IMR-90 (cell line): ENCODE results near the gene EFHB.

Experiments
- CTCF ChIP-seq: conservative IDR thresholded peaks from 2 replicates; pipeline ENCODE4 v1.5.1; 2012; ENCODE audit warnings: mild to moderate bottlenecking, low read depth, low read length, improper control_type of control experiment
- ELK1 ChIP-seq: fragments of 150-350 bp; IDR thresholded peaks from 2 replicates; pipeline ENCODE4 v1.6.1; 2016; ENCODE audit warnings: low read depth, mild to moderate bottlenecking, low read length, moderate library complexity, borderline replicate concordance
- FOS ChIP-seq: fragments of 150-350 bp; IDR thresholded peaks from 2 replicates; pipeline ENCODE4 v1.6.1; 2016; ENCODE audit warnings: low read depth, low read length
- POLR2A ChIP-seq: IDR thresholded peaks from 2 replicates; pipeline ENCODE4 v1.6.1; 2012; ENCODE audit warnings: mild to moderate bottlenecking, low read depth, low read length
- RAD21 ChIP-seq: IDR thresholded peaks from 2 replicates; pipeline ENCODE4 v1.6.1; 2012; ENCODE audit warnings: low read length, improper control_type of control experiment
- RFX5 ChIP-seq: IDR thresholded peaks from 2 replicates; pipeline ENCODE4 v1.8.0; 2012; ENCODE audit warnings: low read depth, mild to moderate bottlenecking, low read length, moderate library complexity

GRCh38 chr3:19948226-19948591 lies 14.2 kb upstream of the EFHB start:
- TF ChIP-seq CTCF (no peak), RFX5 (no peak), FOS (no peak), ELK1 (no peak), POLR2A (no peak), RAD21 (no peak)
